Nephron progenitor cell (in vitro differentiated cells): ENCODE results near the gene SGMS1.

Experiments
- DNase-seq: peaks from one replicate; pipeline ENCODE4 v3.0.0; 2021
- H3K27ac Mint-ChIP-seq: 2 replicates; pipeline ENCODE4 v1.8.0; 2021; ENCODE audit warnings: mild to moderate bottlenecking, moderate library complexity, mixed read lengths
- H3K27me3 Mint-ChIP-seq: 2 replicates; pipeline ENCODE4 v1.8.0; 2021; ENCODE audit warnings: mild to moderate bottlenecking, low read depth, mixed read lengths; ENCODE audit not compliant: poor library complexity
- H3K36me3 Mint-ChIP-seq: 2 replicates; pipeline ENCODE4 v1.8.0; 2021; ENCODE audit warnings: low read depth, mixed read lengths
- H3K4me1 Mint-ChIP-seq: 2 replicates; pipeline ENCODE4 v1.8.0; 2021; ENCODE audit warnings: mixed read lengths
- H3K4me3 Mint-ChIP-seq: 2 replicates; pipeline ENCODE4 v1.8.0; 2021; ENCODE audit warnings: mild to moderate bottlenecking, moderate library complexity, mixed read lengths
- H3K9me3 Mint-ChIP-seq: 2 replicates; pipeline ENCODE4 v1.8.0; 2021; ENCODE audit warnings: mild to moderate bottlenecking, moderate library complexity, mixed read lengths
- CTCF ChIP-seq: fragments of 200-600 bp; sonication (generic); IDR thresholded peaks from 2 replicates; pipeline ENCODE4 v1.5.0; 2021; ENCODE audit warnings: antibody characterized with exemption

The SGMS1 gene

GRCh38 chr10:50281967-50282522, 341.7 kb downstream of the SGMS1 start:
- no peaks in the 10 kb centered on the region for H3K36me3 Mint-ChIP-seq
- DNase-seq = no peak
- peaks cover 18% of the 10 kb centered on the region for H3K27me3 Mint-ChIP-seq
- H3K27ac Mint-ChIP-seq = no peak overlapping the region
- no peak overlapping the region for H3K4me3 Mint-ChIP-seq
- TF ChIP-seq CTCF = no peak
- H3K4me1 Mint-ChIP-seq = no peaks in the 10 kb centered on the region
- no peaks in the 10 kb centered on the region for H3K9me3 Mint-ChIP-seq

GRCh38 chr10:50281210-50281966, 342.4 kb downstream of the SGMS1 start:
- H3K27me3 Mint-ChIP-seq = peaks cover 20% of the 10 kb centered on the region
- DNase-seq = no peak
- H3K27ac Mint-ChIP-seq = no peak overlapping the region
- no peaks in the 10 kb centered on the region for H3K36me3 Mint-ChIP-seq
- no peak overlapping the region for H3K4me3 Mint-ChIP-seq
- no peaks in the 10 kb centered on the region for H3K4me1 Mint-ChIP-seq
- TF ChIP-seq CTCF = no peak
- no peaks in the 10 kb centered on the region for H3K9me3 Mint-ChIP-seq

GRCh38 chr10:50280049-50280841, 343.5 kb downstream of the SGMS1 start:
- Mint-ChIP-seq H3K9me3 (no peaks in the 10 kb centered on the region), H3K36me3 (no peaks in the 10 kb centered on the region), H3K4me3 (no peak overlapping the region), H3K27ac (no peak overlapping the region), H3K27me3 (peaks cover 23% of the 10 kb centered on the region), H3K4me1 (no peaks in the 10 kb centered on the region)
- DNase-seq = no peak
- TF ChIP-seq CTCF = no peak

GRCh38 chr10:50279489-50279888, 344.3 kb downstream of the SGMS1 start:
- no peak for TF ChIP-seq CTCF
- Mint-ChIP-seq H3K4me1 (no peaks in the 10 kb centered on the region), H3K9me3 (no peaks in the 10 kb centered on the region), H3K27me3 (peaks cover 23% of the 10 kb centered on the region), H3K4me3 (no peak overlapping the region), H3K36me3 (no peaks in the 10 kb centered on the region), H3K27ac (no peak overlapping the region)
- DNase-seq = no peak

- Mint-ChIP-seq H3K36me3 (no peaks in the 10 kb centered on the region), H3K27ac (no peak overlapping the region), H3K27me3 (peaks cover 14% of the 10 kb centered on the region), H3K4me3 (no peak overlapping the region), H3K9me3 (no peaks in the 10 kb centered on the region), H3K4me1 (no peaks in the 10 kb centered on the region)
- peak; percentile 43 for DNase-seq
- TF ChIP-seq CTCF = peak; percentile 49
Observed at GRCh38 chr10:50275650-50276235, 348.0 kb downstream of the SGMS1 start.
